ENCODE data around the gene TFF2.

GRCh38 chr21:42350318-42350910 lies 380 bp downstream of the TFF2 start:
- TF ChIP-seq CTCF (IDR thresholded peaks at IDR 0.05) = no peak
- TF ChIP-seq REST (IDR thresholded peaks at IDR 0.05; ENCODE audit: insufficient read depth in 1 of 2, low read depth in 2 of 2, low read length in 1 of 2) = no peak
- no peak for TF ChIP-seq SIN3A (IDR thresholded peaks at IDR 0.05; ENCODE audit: borderline replicate concordance, insufficient read depth, low read depth, low read length)
- TF ChIP-seq POLR2AphosphoS5 (IDR thresholded peaks at IDR 0.05; ENCODE audit: low read depth, low read length) = no peak
- TF ChIP-seq TCF7L2 (IDR thresholded peaks at IDR 0.05; ENCODE audit: low read depth, low read length) = no peak

All from Panc1 (cell line).